Neural progenitor cell (in vitro differentiated cells): Measurements from ENCODE around the gene CCL14.

Experiments used
- EZH2 ChIP-seq: fragments of 200-600 bp; sonication (generic); IDR thresholded peaks from 2 replicates; pipeline ENCODE4 v1.6.1; 2017; ENCODE audit warnings: antibody characterized with exemption, mild to moderate bottlenecking, moderate library complexity
- EZH2phosphoT487 ChIP-seq: fragments of 200-600 bp; sonication (generic); IDR thresholded peaks from 2 replicates; pipeline ENCODE4 v1.6.1; 2017; ENCODE audit warnings: antibody characterized with exemption
- TF ChIP-seq, protein P1 (sequence below): fragments of 200-600 bp; sonication (generic); IDR thresholded peaks from 2 replicates; pipeline ENCODE4 v1.5.1; 2017; ENCODE audit warnings: antibody characterized with exemption, mild to moderate bottlenecking

DNA sequence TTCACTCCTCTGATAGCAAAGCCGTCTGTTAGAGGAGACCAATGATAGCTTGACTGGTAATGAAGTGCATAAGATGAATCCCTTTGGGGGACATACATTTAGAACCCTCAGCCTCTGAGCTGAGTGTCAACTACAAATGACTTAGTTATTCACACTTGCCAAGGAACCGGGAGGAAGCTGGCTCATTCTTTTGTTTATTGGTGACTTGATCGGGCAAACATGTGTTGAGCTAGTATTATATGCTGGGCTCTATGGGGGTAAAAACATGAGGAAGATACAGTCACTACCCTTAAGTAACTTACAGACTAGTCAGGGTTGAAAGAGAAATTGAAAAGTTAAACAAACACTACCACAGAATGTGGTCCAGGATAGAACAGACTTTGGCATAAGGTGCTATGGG lies 8.2 kb downstream of the CCL14 start:
- TF ChIP-seq, protein P1, sequence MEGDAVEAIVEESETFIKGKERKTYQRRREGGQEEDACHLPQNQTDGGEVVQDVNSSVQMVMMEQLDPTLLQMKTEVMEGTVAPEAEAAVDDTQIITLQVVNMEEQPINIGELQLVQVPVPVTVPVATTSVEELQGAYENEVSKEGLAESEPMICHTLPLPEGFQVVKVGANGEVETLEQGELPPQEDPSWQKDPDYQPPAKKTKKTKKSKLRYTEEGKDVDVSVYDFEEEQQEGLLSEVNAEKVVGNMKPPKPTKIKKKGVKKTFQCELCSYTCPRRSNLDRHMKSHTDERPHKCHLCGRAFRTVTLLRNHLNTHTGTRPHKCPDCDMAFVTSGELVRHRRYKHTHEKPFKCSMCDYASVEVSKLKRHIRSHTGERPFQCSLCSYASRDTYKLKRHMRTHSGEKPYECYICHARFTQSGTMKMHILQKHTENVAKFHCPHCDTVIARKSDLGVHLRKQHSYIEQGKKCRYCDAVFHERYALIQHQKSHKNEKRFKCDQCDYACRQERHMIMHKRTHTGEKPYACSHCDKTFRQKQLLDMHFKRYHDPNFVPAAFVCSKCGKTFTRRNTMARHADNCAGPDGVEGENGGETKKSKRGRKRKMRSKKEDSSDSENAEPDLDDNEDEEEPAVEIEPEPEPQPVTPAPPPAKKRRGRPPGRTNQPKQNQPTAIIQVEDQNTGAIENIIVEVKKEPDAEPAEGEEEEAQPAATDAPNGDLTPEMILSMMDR: no peak
- TF ChIP-seq EZH2 (no peak), EZH2phosphoT487 (no peak)
